Glutamatergic neuron (in vitro differentiated cells): ENCODE measurements around the gene AP5Z1. TPM values are rescaled to one million over a fixed set of nuclear protein-coding genes. Genes with fewer than 3 reads are reported as not detected.

ENCODE experiments used
- DNase-seq: peaks from one replicate; pipeline ENCODE4 v3.0.0; 2022
- H3K27ac Mint-ChIP-seq: one replicate; pipeline ENCODE4 v1.8.0; 2020; ENCODE audit warnings: mild to moderate bottlenecking, mixed read lengths, inconsistent platforms; ENCODE audit not compliant: unreplicated experiment
- H3K27me3 Mint-ChIP-seq: one replicate; pipeline ENCODE4 v1.8.0; 2020; ENCODE audit warnings: mild to moderate bottlenecking, moderate library complexity, mixed read lengths, inconsistent platforms; ENCODE audit not compliant: unreplicated experiment
- H3K36me3 Mint-ChIP-seq: one replicate; pipeline ENCODE4 v1.8.0; 2020; ENCODE audit warnings: mild to moderate bottlenecking, mixed read lengths, inconsistent platforms; ENCODE audit not compliant: unreplicated experiment
- H3K4me1 Mint-ChIP-seq: one replicate; pipeline ENCODE4 v1.8.0; 2020; ENCODE audit warnings: mild to moderate bottlenecking, low read depth, mixed read lengths, inconsistent platforms; ENCODE audit not compliant: unreplicated experiment
- H3K4me3 Mint-ChIP-seq: one replicate; pipeline ENCODE4 v1.8.0; 2020; ENCODE audit warnings: mild to moderate bottlenecking, mixed read lengths, inconsistent platforms; ENCODE audit not compliant: unreplicated experiment
- H3K9me3 Mint-ChIP-seq: one replicate; pipeline ENCODE4 v1.8.0; 2020; ENCODE audit warnings: mild to moderate bottlenecking, moderate library complexity, mixed read lengths, inconsistent platforms; ENCODE audit not compliant: unreplicated experiment
- total RNA-seq: library from RNA; stranded (reverse); fragmentation: NEBNext Ultra II Directional; extraction: Animal tissue kit (Norgen Biotek cat#: 25700); gene quantifications from one replicate; pipeline ENCODE4 v1.2.1, GENCODE V29; 2021; ENCODE audit not compliant: unreplicated experiment
- TF ChIP-seq, protein P1 (sequence below): fragments of 200-600 bp; sonication (generic); IDR thresholded peaks from one replicate; pipeline ENCODE4 v1.5.0; 2021; ENCODE audit not compliant: partially characterized antibody, unreplicated experiment

Gene AP5Z1
- total RNA-seq, 1 donor from 2014 or later, result 49.8 TPM

DNA sequence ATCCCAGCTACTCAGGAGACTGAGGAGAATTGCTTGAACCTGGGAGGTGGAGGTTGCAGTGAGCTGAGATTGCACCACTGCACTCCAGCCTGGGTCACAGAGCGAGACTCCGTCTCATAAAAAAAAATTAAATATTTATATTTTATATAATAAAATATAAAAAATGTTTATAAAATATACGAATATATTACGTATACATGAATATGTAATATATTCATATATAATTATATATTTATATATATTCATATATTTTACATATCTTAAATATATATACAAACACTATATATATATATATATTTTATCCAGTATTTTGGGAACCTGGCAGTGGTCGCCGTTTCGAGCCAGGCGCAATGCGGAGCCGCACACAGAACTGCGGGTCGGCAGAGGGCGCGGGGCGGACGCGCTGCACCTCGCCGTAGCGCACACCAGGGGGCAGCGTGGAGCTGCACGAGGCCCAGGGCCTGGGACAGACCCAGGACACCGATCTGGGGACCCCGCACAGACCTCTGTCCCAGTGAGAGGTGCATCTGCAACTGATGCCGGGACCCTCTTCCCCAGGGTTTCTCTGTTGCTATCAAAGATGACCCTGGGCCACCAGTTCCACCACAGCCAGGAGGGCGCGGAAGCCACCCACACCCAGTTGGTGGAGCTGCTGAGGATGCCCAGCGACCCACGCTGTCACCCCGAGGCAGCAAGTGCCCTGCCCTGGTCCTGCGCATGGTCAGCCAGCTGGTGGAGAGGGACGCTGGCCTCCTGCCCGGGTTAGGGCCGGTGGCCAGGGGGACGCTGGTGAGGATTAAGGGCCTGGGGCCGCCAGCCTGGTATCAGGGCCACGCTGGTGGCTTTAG lies 22.7 kb downstream of the AP5Z1 start:
- Mint-ChIP-seq H3K4me3 (no peak overlapping the region), H3K36me3 (peaks cover 4% of the 10 kb centered on the region), H3K27me3 (peaks cover 9% of the 10 kb centered on the region), H3K4me1 (peaks cover 12% of the 10 kb centered on the region), H3K27ac (no peak overlapping the region), H3K9me3 (peaks cover 12% of the 10 kb centered on the region)
- DNase-seq, result peak; percentile 84
- TF ChIP-seq, protein P1, sequence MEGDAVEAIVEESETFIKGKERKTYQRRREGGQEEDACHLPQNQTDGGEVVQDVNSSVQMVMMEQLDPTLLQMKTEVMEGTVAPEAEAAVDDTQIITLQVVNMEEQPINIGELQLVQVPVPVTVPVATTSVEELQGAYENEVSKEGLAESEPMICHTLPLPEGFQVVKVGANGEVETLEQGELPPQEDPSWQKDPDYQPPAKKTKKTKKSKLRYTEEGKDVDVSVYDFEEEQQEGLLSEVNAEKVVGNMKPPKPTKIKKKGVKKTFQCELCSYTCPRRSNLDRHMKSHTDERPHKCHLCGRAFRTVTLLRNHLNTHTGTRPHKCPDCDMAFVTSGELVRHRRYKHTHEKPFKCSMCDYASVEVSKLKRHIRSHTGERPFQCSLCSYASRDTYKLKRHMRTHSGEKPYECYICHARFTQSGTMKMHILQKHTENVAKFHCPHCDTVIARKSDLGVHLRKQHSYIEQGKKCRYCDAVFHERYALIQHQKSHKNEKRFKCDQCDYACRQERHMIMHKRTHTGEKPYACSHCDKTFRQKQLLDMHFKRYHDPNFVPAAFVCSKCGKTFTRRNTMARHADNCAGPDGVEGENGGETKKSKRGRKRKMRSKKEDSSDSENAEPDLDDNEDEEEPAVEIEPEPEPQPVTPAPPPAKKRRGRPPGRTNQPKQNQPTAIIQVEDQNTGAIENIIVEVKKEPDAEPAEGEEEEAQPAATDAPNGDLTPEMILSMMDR, result peak; percentile 92

DNA sequence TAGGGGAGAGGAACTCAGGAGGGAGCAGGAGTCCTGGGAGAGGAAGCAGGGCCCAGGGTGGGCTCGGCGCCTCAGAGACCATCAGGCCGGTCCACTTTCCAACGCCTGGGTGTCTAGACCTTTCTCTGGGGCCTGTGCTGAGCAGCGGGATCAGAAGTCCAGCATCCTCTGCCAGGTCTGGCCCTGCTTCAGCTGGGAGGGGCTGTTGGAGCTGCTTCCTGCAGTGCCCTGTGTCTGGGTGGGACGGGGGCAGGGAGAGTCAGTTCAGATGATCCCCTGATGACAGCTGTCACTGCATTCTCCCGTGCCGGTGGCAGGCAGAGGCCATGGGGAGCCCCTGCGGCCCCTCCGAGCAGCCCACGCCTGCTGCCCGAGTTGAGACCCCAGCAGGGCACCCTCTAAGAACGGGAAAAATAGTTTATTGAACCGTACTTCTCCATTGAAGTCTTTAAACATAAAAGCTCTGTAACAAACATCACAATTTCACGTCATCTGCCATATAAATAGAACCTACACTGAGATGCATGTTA lies 23.3 kb downstream of the AP5Z1 start:
- DNase-seq, result peak; percentile 16
- TF ChIP-seq, protein P1, result no peak
- Mint-ChIP-seq H3K36me3 (peaks cover 4% of the 10 kb centered on the region), H3K9me3 (peaks cover 12% of the 10 kb centered on the region), H3K27ac (no peak overlapping the region), H3K4me3 (no peak overlapping the region), H3K27me3 (peaks cover 9% of the 10 kb centered on the region), H3K4me1 (peaks cover 12% of the 10 kb centered on the region)

DNA sequence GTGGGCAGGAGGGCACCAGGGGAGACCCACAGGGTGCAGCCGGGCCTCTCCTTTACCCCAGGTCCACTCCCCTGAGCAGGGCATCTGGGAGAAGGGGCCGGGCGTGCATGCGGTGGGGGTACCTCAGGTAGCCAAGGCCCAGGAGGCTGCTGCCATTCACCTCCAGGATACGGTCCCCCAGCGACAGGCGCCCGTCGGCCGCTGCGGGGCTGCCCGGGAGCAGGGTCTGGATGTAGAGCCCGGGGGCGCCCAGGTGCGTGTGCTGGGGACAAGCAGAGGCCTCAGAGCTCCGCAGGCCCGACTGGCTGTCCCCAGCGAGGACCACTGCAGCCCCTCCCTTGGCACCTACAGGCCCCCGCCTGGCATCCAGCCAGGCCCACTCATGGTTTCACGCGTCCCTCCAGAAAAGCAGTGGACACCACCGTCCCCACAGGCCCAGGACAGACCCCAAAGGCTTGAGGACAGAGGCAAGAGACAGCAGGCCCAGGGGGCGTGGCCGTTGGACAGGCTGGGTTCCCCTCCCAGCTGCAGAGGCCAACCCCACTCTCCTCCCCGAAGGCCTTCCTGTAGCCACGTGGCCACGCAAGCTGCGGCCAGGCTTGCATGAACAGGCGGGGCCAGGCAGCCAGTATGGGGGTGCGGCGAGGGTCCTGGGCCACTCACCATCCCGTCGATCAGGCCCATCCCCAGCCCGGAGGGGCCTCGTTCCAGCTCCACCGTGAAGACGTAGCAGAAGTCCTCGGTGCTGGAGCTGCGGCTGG lies 24.3 kb downstream of the AP5Z1 start:
- peak; percentile 43 for DNase-seq

DNA sequence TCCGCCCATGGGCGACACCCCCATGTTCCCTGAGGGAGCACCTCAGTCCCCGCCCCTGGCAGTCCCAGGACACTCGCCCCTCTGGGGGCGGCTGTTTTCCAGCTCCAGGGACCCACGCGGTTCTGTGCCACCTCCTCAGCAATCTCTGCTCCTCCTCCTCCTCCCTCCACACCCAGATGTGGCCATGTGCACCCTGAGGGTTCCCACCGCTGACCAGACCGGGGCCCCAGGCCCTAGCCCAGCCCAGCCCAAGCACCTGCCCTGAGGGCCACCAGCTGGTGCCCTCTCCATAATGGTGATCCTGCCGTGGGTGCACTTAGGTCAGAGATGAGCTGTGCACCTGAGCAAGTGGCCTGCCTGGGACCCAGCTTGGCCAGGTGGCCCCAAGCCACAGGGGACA lies 25.1 kb downstream of the AP5Z1 start:
- TF ChIP-seq, protein P1, result no peak
- Mint-ChIP-seq H3K27me3 (peaks cover 9% of the 10 kb centered on the region), H3K4me1 (peaks cover 7% of the 10 kb centered on the region), H3K9me3 (peaks cover 7% of the 10 kb centered on the region), H3K36me3 (no peaks in the 10 kb centered on the region), H3K4me3 (no peak overlapping the region), H3K27ac (no peak overlapping the region)
- peak; percentile 13 for DNase-seq

More for the DNA sequence above, 24.3 kb downstream of the AP5Z1 start:
- no peak overlapping the region for H3K27ac Mint-ChIP-seq
- peaks cover 9% of the 10 kb centered on the region for H3K27me3 Mint-ChIP-seq
- H3K4me1 Mint-ChIP-seq, result peaks cover 7% of the 10 kb centered on the region
- no peak overlapping the region for H3K4me3 Mint-ChIP-seq
- TF ChIP-seq, protein P1, result no peak
- peaks cover 7% of the 10 kb centered on the region for H3K9me3 Mint-ChIP-seq
- H3K36me3 Mint-ChIP-seq, result no peaks in the 10 kb centered on the region
